Peyer's patch (tissue), 4 donors: ENCODE data around the gene JDP2.

Experiments used
- CTCF ChIP-seq, 6 experiments: fragments of 450-650 bp in 4 of 6; fragments of 200-600 bp in 2 of 6; sonication (generic) in 1 of 6; IDR thresholded peaks; one replicate each; pipeline ENCODE4 v1.5.1; 2017 to 2019; ENCODE audit warnings: antibody characterized with exemption in 6 of 6, mild to moderate bottlenecking in 3 of 6, moderate library complexity in 1 of 6
- POLR2A ChIP-seq, 2 donors: fragments of 450-650 bp; IDR thresholded peaks; one replicate each; pipeline ENCODE4 v1.5.1; 2017; ENCODE audit warnings: antibody characterized with exemption in 2 of 2, mild to moderate bottlenecking in 2 of 2, moderate library complexity in 2 of 2

GRCh38 chr14:75469606-75470237 lies 41.9 kb downstream of the JDP2 start:
- TF ChIP-seq CTCF (IDR thresholded peaks at IDR 0.05) (no peak), POLR2A (IDR thresholded peaks at IDR 0.05) (no peak)
